Loucy (cell line): ENCODE results near the gene TUBA4B.

Source experiments
- H2AFZ ChIP-seq: fragments of 200-600 bp; sonication (generic); 2 replicates; pipeline ENCODE4 v1.6.0; 2016; ENCODE audit warnings: antibody characterized with exemption, mild to moderate bottlenecking, low read length, moderate library complexity
- H3F3A ChIP-seq: fragments of 200-600 bp; 2 replicates; pipeline ENCODE4 v1.6.0; 2016; ENCODE audit warnings: antibody characterized with exemption, low read depth, mild to moderate bottlenecking
- H3K27me3 ChIP-seq: fragments of 200-600 bp; sonication (generic); 2 replicates; pipeline ENCODE4 v1.6.1; 2014; ENCODE audit warnings: low read length, mild to moderate bottlenecking; ENCODE audit not compliant: insufficient read depth, poor library complexity, severe bottlenecking
- H3K36me3 ChIP-seq: fragments of 200-600 bp; sonication (generic); 2 replicates; pipeline ENCODE4 v1.6.1; 2016; ENCODE audit warnings: low read length; ENCODE audit not compliant: insufficient read depth
- H3K4me1 ChIP-seq: fragments of 200-600 bp; sonication (generic); 2 replicates; pipeline ENCODE4 v1.5.1; 2014; ENCODE audit warnings: low read length, mild to moderate bottlenecking; ENCODE audit not compliant: insufficient read depth, poor library complexity, severe bottlenecking
- H3K4me2 ChIP-seq: fragments of 200-600 bp; sonication (generic); 2 replicates; pipeline ENCODE4 v1.6.0; 2014; ENCODE audit warnings: antibody characterized with exemption, low read length, low read depth, mild to moderate bottlenecking; ENCODE audit not compliant: poor library complexity, severe bottlenecking
- H3K4me3 ChIP-seq: fragments of 200-600 bp; sonication (generic); 2 replicates; pipeline ENCODE4 v1.5.1; 2014; ENCODE audit warnings: low read length, mild to moderate bottlenecking, mixed read lengths; ENCODE audit not compliant: poor library complexity, severe bottlenecking
- H3K79me2 ChIP-seq: fragments of 200-600 bp; sonication (generic); 2 replicates; pipeline ENCODE4 v1.6.1; 2014; ENCODE audit warnings: low read length; ENCODE audit not compliant: insufficient read depth
- H3K9ac ChIP-seq: fragments of 200-600 bp; sonication (generic); 2 replicates; pipeline ENCODE4 v1.6.0; 2014; ENCODE audit warnings: mild to moderate bottlenecking, low read depth, low read length, moderate library complexity; ENCODE audit not compliant: poor library complexity, severe bottlenecking
- H3K9me2 ChIP-seq: fragments of 200-600 bp; sonication (generic); replicated peaks from 2 replicates; pipeline ENCODE4 v1.6.1; 2016; ENCODE audit warnings: low read depth, low read length, mixed read lengths
- H3K9me3 ChIP-seq: fragments of 200-600 bp; sonication (generic); 2 replicates; pipeline ENCODE4 v1.6.1; 2014; ENCODE audit warnings: mild to moderate bottlenecking, antibody characterized with exemption, low read length, low read depth; ENCODE audit not compliant: insufficient read depth
- H4K20me1 ChIP-seq: fragments of 200-600 bp; sonication (generic); 2 replicates; pipeline ENCODE4 v1.6.0; 2014; ENCODE audit warnings: antibody characterized with exemption, low read length, mild to moderate bottlenecking; ENCODE audit not compliant: insufficient read depth, poor library complexity, severe bottlenecking
- EZH2phosphoT487 ChIP-seq: fragments of 200-600 bp; IDR thresholded peaks from 2 replicates; pipeline ENCODE4 v1.6.1; 2018; ENCODE audit warnings: antibody characterized with exemption, mild to moderate bottlenecking, moderate library complexity, borderline replicate concordance
- TF ChIP-seq, protein P1 (sequence below): fragments of 200-600 bp; sonication (generic); conservative IDR thresholded peaks from 2 replicates; pipeline ENCODE4 v1.5.1; 2014; ENCODE audit warnings: mild to moderate bottlenecking, antibody characterized with exemption, low read length

Gene TUBA4B

DNA sequence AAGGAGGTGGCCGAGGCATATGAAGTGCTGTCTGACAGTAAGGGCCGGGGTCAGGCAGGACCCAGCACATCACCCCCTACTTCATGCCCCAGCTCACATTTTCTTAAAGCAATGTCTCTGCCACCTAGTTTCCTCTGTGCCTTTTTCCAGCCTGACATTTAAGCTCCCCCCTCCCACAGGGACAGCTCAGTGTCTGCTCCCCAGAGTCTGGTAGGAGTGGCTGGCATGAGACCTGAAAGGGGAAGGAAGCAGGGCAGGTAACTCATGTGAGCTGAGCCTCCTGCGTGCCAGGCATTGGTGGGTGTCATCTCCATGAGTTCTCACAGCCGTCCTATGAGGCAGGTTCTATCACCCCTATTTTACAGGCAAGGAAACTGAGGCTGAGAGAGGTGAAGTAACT, 27.6 kb downstream of the TUBA4B start:
- Histone ChIP-seq H3K9ac (no peak overlapping the region), H2AFZ (no peak overlapping the region), H3K4me2 (peak overlapping the region; percentile 78), H3K4me3 (peak overlapping the region; percentile 75), H3K79me2 (peaks cover 6% of the 10 kb centered on the region; the same call in 1 of the 2 replicates), H3K9me3 (no peaks in the 10 kb centered on the region), H3F3A (no peaks in the 10 kb centered on the region), H3K4me1 (peaks cover 23% of the 10 kb centered on the region), H3K36me3 (no peaks in the 10 kb centered on the region; the same call in 1 of the 2 replicates), H3K27me3 (no peaks in the 10 kb centered on the region), H4K20me1 (peaks cover 6% of the 10 kb centered on the region), H3K9me2 (no peaks in the 10 kb centered on the region)
- TF ChIP-seq, protein P1, sequence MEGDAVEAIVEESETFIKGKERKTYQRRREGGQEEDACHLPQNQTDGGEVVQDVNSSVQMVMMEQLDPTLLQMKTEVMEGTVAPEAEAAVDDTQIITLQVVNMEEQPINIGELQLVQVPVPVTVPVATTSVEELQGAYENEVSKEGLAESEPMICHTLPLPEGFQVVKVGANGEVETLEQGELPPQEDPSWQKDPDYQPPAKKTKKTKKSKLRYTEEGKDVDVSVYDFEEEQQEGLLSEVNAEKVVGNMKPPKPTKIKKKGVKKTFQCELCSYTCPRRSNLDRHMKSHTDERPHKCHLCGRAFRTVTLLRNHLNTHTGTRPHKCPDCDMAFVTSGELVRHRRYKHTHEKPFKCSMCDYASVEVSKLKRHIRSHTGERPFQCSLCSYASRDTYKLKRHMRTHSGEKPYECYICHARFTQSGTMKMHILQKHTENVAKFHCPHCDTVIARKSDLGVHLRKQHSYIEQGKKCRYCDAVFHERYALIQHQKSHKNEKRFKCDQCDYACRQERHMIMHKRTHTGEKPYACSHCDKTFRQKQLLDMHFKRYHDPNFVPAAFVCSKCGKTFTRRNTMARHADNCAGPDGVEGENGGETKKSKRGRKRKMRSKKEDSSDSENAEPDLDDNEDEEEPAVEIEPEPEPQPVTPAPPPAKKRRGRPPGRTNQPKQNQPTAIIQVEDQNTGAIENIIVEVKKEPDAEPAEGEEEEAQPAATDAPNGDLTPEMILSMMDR = no peak
- TF ChIP-seq EZH2phosphoT487 = no peak

DNA sequence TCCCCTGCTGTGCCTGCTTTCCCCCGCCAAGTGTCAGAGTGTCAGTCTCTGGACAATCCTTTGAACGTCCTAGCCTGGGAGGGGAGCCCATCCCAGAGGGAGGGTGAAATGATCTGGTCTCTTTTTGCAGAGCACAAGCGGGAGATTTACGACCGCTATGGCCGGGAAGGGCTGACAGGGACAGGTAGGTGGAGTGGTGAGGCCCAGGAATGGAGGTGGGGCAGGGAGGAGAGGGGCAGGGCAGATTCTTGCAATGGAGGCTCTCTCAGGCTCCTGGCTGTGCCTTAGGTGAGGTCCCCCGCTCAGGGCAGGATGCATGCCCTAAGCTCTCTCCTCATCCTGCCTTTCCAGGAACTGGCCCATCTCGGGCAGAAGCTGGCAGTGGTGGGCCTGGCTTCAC, 28.5 kb downstream of the TUBA4B start:
- Histone ChIP-seq H2AFZ (no peak overlapping the region), H3K79me2 (peaks cover 6% of the 10 kb centered on the region; the same call in 1 of the 2 replicates), H3K27me3 (no peaks in the 10 kb centered on the region), H3K4me2 (no peak overlapping the region), H3K9ac (no peak overlapping the region), H3F3A (no peaks in the 10 kb centered on the region), H3K9me2 (no peaks in the 10 kb centered on the region), H3K4me1 (peaks cover 23% of the 10 kb centered on the region), H3K36me3 (no peaks in the 10 kb centered on the region; the same call in 1 of the 2 replicates), H4K20me1 (peaks cover 6% of the 10 kb centered on the region), H3K4me3 (no peak overlapping the region), H3K9me3 (no peaks in the 10 kb centered on the region)
- no peak for TF ChIP-seq EZH2phosphoT487
- TF ChIP-seq, protein P1 = no peak

DNA sequence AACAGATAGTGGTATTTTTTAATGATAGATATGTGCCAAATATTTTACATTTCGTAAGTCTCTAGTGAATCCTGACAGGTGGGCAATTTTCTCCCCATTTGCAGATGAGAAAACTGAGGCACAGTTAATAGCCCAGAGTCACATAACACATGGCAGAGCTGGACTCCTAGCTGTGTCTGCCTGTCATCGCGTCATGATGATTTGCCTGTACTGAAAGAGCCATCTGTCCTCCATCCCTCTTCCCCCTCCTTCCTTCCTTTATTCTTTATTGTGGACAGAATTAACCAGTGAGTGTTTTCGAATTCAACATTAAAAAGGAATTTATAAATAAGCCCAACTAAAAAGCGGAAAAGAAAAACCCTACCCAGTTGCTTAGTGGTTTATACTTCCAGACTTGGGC, 29.3 kb downstream of the TUBA4B start:
- Histone ChIP-seq H3K4me1 (peaks cover 21% of the 10 kb centered on the region), H4K20me1 (peaks cover 6% of the 10 kb centered on the region), H3K9me2 (no peaks in the 10 kb centered on the region), H3K79me2 (peaks cover 6% of the 10 kb centered on the region; the same call in 1 of the 2 replicates), H3K27me3 (no peaks in the 10 kb centered on the region), H2AFZ (no peak overlapping the region), H3K9ac (no peak overlapping the region), H3K4me3 (no peak overlapping the region), H3K36me3 (no peaks in the 10 kb centered on the region; the same call in 1 of the 2 replicates), H3F3A (no peaks in the 10 kb centered on the region), H3K9me3 (no peaks in the 10 kb centered on the region), H3K4me2 (no peak overlapping the region)
- TF ChIP-seq, protein P1 = no peak
- TF ChIP-seq EZH2phosphoT487 = no peak
